ENCODE results near the gene HDAC3. TPM values are rescaled to one million over a fixed set of nuclear protein-coding genes. Genes with fewer than 3 reads are reported as not detected.

The HDAC3 gene
- total RNA-seq, 1 donor from 2014 or later = 39.7 TPM

DNA sequence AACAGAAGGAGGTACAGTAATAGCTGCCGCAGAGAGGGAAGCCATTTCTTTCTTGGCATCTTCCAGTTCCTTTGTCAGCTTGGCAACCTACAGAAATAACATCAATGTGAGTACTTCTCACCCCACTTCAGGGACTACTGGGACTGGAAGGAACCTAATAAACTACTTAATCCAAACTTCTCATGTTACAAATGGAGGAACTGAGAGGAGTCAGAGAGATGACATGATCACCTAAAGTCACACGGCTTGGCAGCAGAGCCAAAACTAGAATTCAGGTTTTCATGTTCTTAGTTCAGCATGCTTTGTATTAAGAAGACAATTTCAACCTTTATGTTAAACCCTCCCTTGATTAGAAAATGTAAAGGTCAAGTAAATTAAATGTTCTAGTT lies 62.5 kb downstream of the HDAC3 start:
- H3K27me3 ChIP-seq (ENCODE audit: control insufficient read depth, insufficient read depth, low read length) = no peaks in the 10 kb centered on the region
- TF ChIP-seq, protein P1, sequence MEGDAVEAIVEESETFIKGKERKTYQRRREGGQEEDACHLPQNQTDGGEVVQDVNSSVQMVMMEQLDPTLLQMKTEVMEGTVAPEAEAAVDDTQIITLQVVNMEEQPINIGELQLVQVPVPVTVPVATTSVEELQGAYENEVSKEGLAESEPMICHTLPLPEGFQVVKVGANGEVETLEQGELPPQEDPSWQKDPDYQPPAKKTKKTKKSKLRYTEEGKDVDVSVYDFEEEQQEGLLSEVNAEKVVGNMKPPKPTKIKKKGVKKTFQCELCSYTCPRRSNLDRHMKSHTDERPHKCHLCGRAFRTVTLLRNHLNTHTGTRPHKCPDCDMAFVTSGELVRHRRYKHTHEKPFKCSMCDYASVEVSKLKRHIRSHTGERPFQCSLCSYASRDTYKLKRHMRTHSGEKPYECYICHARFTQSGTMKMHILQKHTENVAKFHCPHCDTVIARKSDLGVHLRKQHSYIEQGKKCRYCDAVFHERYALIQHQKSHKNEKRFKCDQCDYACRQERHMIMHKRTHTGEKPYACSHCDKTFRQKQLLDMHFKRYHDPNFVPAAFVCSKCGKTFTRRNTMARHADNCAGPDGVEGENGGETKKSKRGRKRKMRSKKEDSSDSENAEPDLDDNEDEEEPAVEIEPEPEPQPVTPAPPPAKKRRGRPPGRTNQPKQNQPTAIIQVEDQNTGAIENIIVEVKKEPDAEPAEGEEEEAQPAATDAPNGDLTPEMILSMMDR (IDR thresholded peaks at IDR 0.05; ENCODE audit: insufficient read depth, low read length, poor library complexity, severe bottlenecking) = no peak
- DNase-seq (ENCODE audit: low read depth) = no peak
- H3K4me3 ChIP-seq (ENCODE audit: low read depth, low read length) = no peak overlapping the region
- peaks cover 4% of the 10 kb centered on the region for H3K36me3 ChIP-seq (ENCODE audit: control insufficient read depth, insufficient read depth, low read length)

DNA sequence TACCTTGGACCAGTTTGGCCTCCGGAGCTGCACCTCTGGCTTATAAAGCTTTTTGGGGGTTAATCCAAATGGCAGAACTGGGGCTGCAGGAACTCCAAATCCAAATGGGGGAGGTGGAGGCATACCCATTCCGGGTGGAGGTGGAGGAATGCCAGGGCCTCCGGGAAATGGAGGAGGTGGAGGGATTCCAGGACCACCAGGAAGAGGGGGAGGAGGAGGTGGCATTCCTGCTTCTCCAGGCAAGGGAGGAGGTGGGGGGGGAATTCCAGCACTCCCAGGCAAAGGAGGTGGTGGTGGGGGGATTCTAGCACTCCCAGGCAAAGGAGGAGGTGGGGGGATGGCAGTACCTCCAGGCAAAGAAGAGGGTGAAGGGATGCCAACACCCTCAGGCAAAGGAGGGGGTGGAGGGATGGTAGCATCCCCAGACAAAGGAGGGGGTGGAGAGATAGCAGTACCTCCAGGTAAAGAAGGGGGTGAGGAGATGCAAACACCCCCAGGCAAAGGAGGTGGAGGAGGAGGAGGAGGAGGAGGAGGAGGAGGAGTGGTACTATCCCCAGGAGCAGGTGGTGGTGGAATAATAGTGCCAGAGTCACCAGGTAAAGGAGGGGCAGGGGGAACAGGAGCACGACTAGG lies 63.0 kb downstream of the HDAC3 start:
- Histone ChIP-seq H3K4me3 (ENCODE audit: low read depth, low read length) (no peak overlapping the region), H3K27me3 (ENCODE audit: control insufficient read depth, insufficient read depth, low read length) (no peaks in the 10 kb centered on the region), H3K36me3 (ENCODE audit: control insufficient read depth, insufficient read depth, low read length) (peaks cover 4% of the 10 kb centered on the region)
- TF ChIP-seq, protein P1 (IDR thresholded peaks at IDR 0.05; ENCODE audit: insufficient read depth, low read length, poor library complexity, severe bottlenecking) = no peak
- no peak for DNase-seq (ENCODE audit: low read depth)

Other genes starting within 250 kb of the HDAC3 start
- 6.4 and 9.2 TPM in 2 replicates for gene PCDHGB4, start 249.2 kb downstream of the HDAC3 start, total RNA-seq
- gene PCDHGA8, start 244.2 kb downstream of the HDAC3 start, total RNA-seq = 0.96 and 1.0 TPM in 2 replicates
- gene PCDHGB5, start 238.9 kb downstream of the HDAC3 start, total RNA-seq = 18.6 and 19.3 TPM in 2 replicates
- gene PCDHGA9, start 234.1 kb downstream of the HDAC3 start, total RNA-seq = 3.6 and 5.2 TPM in 2 replicates
- 3.4 and 3.6 TPM in 2 replicates for gene PCDHGB6, start 228.8 kb downstream of the HDAC3 start, total RNA-seq
- gene PCDHGA10, start 223.9 kb downstream of the HDAC3 start, total RNA-seq = 5.5 and 6.0 TPM in 2 replicates
- 14.0 and 14.1 TPM in 2 replicates for gene PCDHGB7, start 219.2 kb downstream of the HDAC3 start, total RNA-seq
- 6.7 and 7.4 TPM in 2 replicates for gene PCDHGA11, start 215.8 kb downstream of the HDAC3 start, total RNA-seq
- gene PCDHGA12, start 206.3 kb downstream of the HDAC3 start, total RNA-seq = 2.1 and 3.6 TPM in 2 replicates
- gene PCDHGC3, start 160.9 kb downstream of the HDAC3 start, total RNA-seq = 41.9 and 47.3 TPM in 2 replicates
- 0.62 and 1.1 TPM in 2 replicates for gene PCDHGC4, start 151.8 kb downstream of the HDAC3 start, total RNA-seq
- 0.54 and 0.89 TPM in 2 replicates for gene PCDHGC5, start 147.8 kb downstream of the HDAC3 start, total RNA-seq
- 99.7 and 103 TPM in 2 replicates for gene DIAPH1, start 17.8 kb downstream of the HDAC3 start, total RNA-seq
- 7.8 and 12.6 TPM in 2 replicates for gene RELL2, start 148 bp upstream of the HDAC3 start, total RNA-seq
- gene FCHSD1, start 14.6 kb upstream of the HDAC3 start, total RNA-seq = 18.1 and 38.5 TPM in 2 replicates
- gene ARAP3, start 45.4 kb upstream of the HDAC3 start, total RNA-seq = 9.2 and 10.8 TPM in 2 replicates
- gene PCDH1, start 241.6 kb upstream of the HDAC3 start, total RNA-seq = 42.4 and 45.5 TPM in 2 replicates

Measured in kidney epithelial cell (primary cell).